ENCODE results near the gene DAAM1.

Gene DAAM1

DNA sequence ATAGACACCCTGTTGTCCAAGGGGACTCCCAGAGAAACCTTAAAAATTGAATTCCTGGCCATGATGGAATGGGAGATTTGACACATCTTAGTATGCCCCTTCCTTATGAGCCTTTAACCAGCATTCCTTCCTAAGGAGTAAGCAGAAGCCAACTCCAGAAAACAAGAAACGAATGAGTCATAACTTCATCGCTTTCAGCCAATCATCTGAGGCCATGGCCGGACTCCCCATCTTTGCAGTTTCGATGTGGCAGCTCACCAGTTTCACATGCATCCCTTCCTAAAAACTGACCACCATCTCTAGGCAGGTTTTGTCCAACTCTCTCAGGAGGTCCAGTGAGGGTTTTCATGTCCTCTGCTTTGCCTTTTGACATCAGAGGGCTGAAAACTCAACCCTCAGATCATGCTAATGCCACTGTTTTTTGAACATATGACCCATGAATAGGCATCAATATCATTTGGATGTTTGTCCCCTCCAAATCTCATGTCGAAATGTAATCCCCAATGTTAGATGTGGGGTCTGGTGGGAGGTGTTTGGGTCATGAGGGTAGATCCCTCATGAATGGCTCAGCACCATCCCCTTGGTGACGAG lies 19.9 kb downstream of the DAAM1 start:
- Histone ChIP-seq H3K9ac (ENCODE audit: low read length) (no peak overlapping the region), H3K27me3 (ENCODE audit: control insufficient read depth, insufficient read depth, low read length) (no peaks in the 10 kb centered on the region), H3K9me3 (ENCODE audit: control insufficient read depth, low read length) (no peaks in the 10 kb centered on the region), H3K36me3 (ENCODE audit: control insufficient read depth, insufficient read depth, low read length) (no peaks in the 10 kb centered on the region), H3K4me3 (ENCODE audit: low read length) (no peak overlapping the region), H3K4me1 (ENCODE audit: control insufficient read depth, insufficient read depth, low read length) (peaks cover under 1% of the 10 kb centered on the region)

GRCh38 chr14:59208954-59209353 lies 20.5 kb downstream of the DAAM1 start:
- no peaks in the 10 kb centered on the region for H3K9me3 ChIP-seq (ENCODE audit: control insufficient read depth, low read length)
- H3K4me1 ChIP-seq (ENCODE audit: control insufficient read depth, insufficient read depth, low read length), result peaks cover 7% of the 10 kb centered on the region
- no peaks in the 10 kb centered on the region for H3K36me3 ChIP-seq (ENCODE audit: control insufficient read depth, insufficient read depth, low read length)

DNA sequence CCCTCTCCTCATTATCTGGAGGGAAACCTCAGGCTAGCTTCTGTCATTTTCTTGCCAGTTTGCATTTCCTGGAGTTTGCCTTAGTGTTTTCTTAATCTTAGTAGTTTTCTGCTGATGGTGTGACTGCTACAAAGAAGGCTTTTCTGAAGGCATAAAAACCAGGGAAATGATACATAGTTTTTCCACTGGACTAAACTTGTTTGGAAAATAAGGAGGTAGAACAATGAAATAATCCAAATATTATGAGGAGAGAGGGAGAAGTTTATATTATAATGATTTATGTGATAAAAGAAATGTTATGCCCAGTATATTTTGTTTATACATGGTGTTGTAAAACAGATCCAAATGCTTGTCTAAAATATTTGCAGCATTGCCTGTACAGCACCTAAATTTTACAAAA lies 22.2 kb downstream of the DAAM1 start:
- Histone ChIP-seq H3K9me3 (ENCODE audit: control insufficient read depth, low read length) (no peaks in the 10 kb centered on the region), H3K36me3 (ENCODE audit: control insufficient read depth, insufficient read depth, low read length) (no peaks in the 10 kb centered on the region), H3K27me3 (ENCODE audit: control insufficient read depth, insufficient read depth, low read length) (no peaks in the 10 kb centered on the region), H3K9ac (ENCODE audit: low read length) (no peak overlapping the region), H3K4me1 (ENCODE audit: control insufficient read depth, insufficient read depth, low read length) (peaks cover 22% of the 10 kb centered on the region), H3K4me3 (ENCODE audit: low read length) (no peak overlapping the region)

More at GRCh38 chr14:59208954-59209353, 20.5 kb downstream of the DAAM1 start:
- no peaks in the 10 kb centered on the region for H3K27me3 ChIP-seq (ENCODE audit: control insufficient read depth, insufficient read depth, low read length)
- no peak overlapping the region for H3K9ac ChIP-seq (ENCODE audit: low read length)
- no peak overlapping the region for H3K4me3 ChIP-seq (ENCODE audit: low read length)

DNA sequence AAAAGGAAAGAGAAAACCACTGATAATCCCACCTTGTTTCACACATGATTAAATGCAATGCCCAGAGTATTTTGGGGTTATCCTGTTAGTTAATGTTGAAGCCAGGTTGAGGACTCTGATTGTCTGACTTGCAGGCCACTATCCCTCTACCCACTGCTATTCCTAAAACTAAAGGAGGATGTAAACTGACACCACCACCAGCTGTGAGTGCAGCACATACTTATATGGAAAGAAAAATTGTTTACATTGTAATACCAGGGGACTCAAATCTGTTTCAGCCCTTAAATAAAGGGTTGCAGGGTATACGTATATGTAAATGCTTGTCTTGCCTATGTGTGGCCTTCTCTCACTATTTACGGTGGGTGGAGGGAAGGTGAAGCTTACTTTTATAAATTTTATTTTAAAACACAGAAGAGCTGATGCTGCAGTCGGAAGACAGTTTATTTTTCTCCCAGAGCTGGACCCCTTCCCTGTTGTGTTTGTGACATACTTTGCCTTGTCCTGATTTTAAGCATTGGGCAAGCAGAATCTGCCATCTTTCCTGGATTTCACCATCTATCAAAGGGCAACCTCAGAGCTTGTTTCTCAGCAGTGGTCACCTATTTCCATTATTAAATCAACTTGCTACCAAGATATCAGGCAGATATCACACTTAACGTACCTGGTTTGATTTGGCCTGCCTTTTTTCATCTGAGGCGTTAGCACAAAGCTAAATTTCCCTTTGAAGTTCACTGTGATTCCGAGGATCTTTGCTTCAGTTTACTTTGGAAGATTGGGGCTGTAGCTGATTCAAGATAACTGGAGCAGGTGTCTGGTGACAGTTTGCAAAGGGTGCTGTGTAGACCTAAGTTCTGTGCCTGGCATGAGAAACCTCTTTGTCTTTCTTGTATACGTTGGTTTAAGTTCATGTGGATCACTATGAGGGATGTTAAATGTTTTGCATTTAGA lies 25.2 kb downstream of the DAAM1 start:
- no peak overlapping the region for H3K4me3 ChIP-seq (ENCODE audit: low read length)
- H3K36me3 ChIP-seq (ENCODE audit: control insufficient read depth, insufficient read depth, low read length), result no peaks in the 10 kb centered on the region
- H3K9ac ChIP-seq (ENCODE audit: low read length), result no peak overlapping the region
- H3K9me3 ChIP-seq (ENCODE audit: control insufficient read depth, low read length), result no peaks in the 10 kb centered on the region
- peaks cover 30% of the 10 kb centered on the region for H3K4me1 ChIP-seq (ENCODE audit: control insufficient read depth, insufficient read depth, low read length)
- H3K27me3 ChIP-seq (ENCODE audit: control insufficient read depth, insufficient read depth, low read length), result no peaks in the 10 kb centered on the region

- Histone ChIP-seq H3K27me3 (ENCODE audit: control insufficient read depth, insufficient read depth, low read length) (no peaks in the 10 kb centered on the region), H3K36me3 (ENCODE audit: control insufficient read depth, insufficient read depth, low read length) (no peaks in the 10 kb centered on the region), H3K4me3 (ENCODE audit: low read length) (no peak overlapping the region), H3K9ac (ENCODE audit: low read length) (no peak overlapping the region), H3K4me1 (ENCODE audit: control insufficient read depth, insufficient read depth, low read length) (peaks cover 30% of the 10 kb centered on the region), H3K9me3 (ENCODE audit: control insufficient read depth, low read length) (no peaks in the 10 kb centered on the region)
Observed at GRCh38 chr14:59214702-59215302, 26.3 kb downstream of the DAAM1 start.

GRCh38 chr14:59215322-59215721 lies 26.9 kb downstream of the DAAM1 start:
- no peaks in the 10 kb centered on the region for H3K9me3 ChIP-seq (ENCODE audit: control insufficient read depth, low read length)
- H3K36me3 ChIP-seq (ENCODE audit: control insufficient read depth, insufficient read depth, low read length), result no peaks in the 10 kb centered on the region
- no peak overlapping the region for H3K9ac ChIP-seq (ENCODE audit: low read length)
- no peaks in the 10 kb centered on the region for H3K27me3 ChIP-seq (ENCODE audit: control insufficient read depth, insufficient read depth, low read length)
- no peak overlapping the region for H3K4me3 ChIP-seq (ENCODE audit: low read length)
- peaks cover 30% of the 10 kb centered on the region for H3K4me1 ChIP-seq (ENCODE audit: control insufficient read depth, insufficient read depth, low read length)

DNA sequence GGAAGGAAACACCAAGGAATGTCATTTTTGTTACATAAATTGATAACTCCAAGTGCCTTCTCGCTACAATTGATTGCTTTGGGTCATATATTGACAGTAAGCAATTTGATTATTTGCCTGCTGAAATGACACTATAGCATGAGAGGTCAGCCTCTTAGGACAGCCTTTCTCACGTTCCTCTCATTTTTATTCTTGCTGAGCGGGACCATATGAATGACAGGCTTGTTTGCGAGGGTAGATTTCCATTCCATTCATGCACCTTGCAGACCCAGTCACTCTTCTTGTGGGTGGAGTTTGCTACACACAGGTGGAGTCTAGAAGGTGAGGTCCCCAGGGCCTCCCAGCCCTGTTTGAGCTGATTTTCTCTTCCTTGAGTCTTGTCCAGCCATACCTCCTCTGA lies 27.3 kb downstream of the DAAM1 start:
- H3K4me3 ChIP-seq (ENCODE audit: low read length), result no peak overlapping the region
- no peaks in the 10 kb centered on the region for H3K9me3 ChIP-seq (ENCODE audit: control insufficient read depth, low read length)
- no peaks in the 10 kb centered on the region for H3K27me3 ChIP-seq (ENCODE audit: control insufficient read depth, insufficient read depth, low read length)
- H3K9ac ChIP-seq (ENCODE audit: low read length), result no peak overlapping the region
- peaks cover 30% of the 10 kb centered on the region for H3K4me1 ChIP-seq (ENCODE audit: control insufficient read depth, insufficient read depth, low read length)
- H3K36me3 ChIP-seq (ENCODE audit: control insufficient read depth, insufficient read depth, low read length), result no peaks in the 10 kb centered on the region

GRCh38 chr14:59217011-59217410 lies 28.5 kb downstream of the DAAM1 start:
- Histone ChIP-seq H3K4me3 (ENCODE audit: low read length) (no peak overlapping the region), H3K9ac (ENCODE audit: low read length) (no peak overlapping the region), H3K27me3 (ENCODE audit: control insufficient read depth, insufficient read depth, low read length) (no peaks in the 10 kb centered on the region), H3K36me3 (ENCODE audit: control insufficient read depth, insufficient read depth, low read length) (no peaks in the 10 kb centered on the region), H3K9me3 (ENCODE audit: control insufficient read depth, low read length) (no peaks in the 10 kb centered on the region), H3K4me1 (ENCODE audit: control insufficient read depth, insufficient read depth, low read length) (peaks cover 37% of the 10 kb centered on the region)

- no peak overlapping the region for H3K4me3 ChIP-seq (ENCODE audit: low read length)
- H3K9ac ChIP-seq (ENCODE audit: low read length), result no peak overlapping the region
- no peaks in the 10 kb centered on the region for H3K9me3 ChIP-seq (ENCODE audit: control insufficient read depth, low read length)
- no peaks in the 10 kb centered on the region for H3K36me3 ChIP-seq (ENCODE audit: control insufficient read depth, insufficient read depth, low read length)
- no peaks in the 10 kb centered on the region for H3K27me3 ChIP-seq (ENCODE audit: control insufficient read depth, insufficient read depth, low read length)
- peaks cover 7% of the 10 kb centered on the region for H3K4me1 ChIP-seq (ENCODE audit: control insufficient read depth, insufficient read depth, low read length)
Observed at GRCh38 chr14:59221568-59221967, 33.1 kb downstream of the DAAM1 start.

GRCh38 chr14:59224341-59224740 lies 35.9 kb downstream of the DAAM1 start:
- peaks cover 7% of the 10 kb centered on the region for H3K4me1 ChIP-seq (ENCODE audit: control insufficient read depth, insufficient read depth, low read length)
- no peak overlapping the region for H3K4me3 ChIP-seq (ENCODE audit: low read length)
- no peaks in the 10 kb centered on the region for H3K9me3 ChIP-seq (ENCODE audit: control insufficient read depth, low read length)
- no peaks in the 10 kb centered on the region for H3K27me3 ChIP-seq (ENCODE audit: control insufficient read depth, insufficient read depth, low read length)
- no peak overlapping the region for H3K9ac ChIP-seq (ENCODE audit: low read length)
- no peaks in the 10 kb centered on the region for H3K36me3 ChIP-seq (ENCODE audit: control insufficient read depth, insufficient read depth, low read length)

GRCh38 chr14:59225281-59225680 lies 36.8 kb downstream of the DAAM1 start:
- H3K27me3 ChIP-seq (ENCODE audit: control insufficient read depth, insufficient read depth, low read length), result no peaks in the 10 kb centered on the region
- H3K9me3 ChIP-seq (ENCODE audit: control insufficient read depth, low read length), result no peaks in the 10 kb centered on the region
- no peak overlapping the region for H3K4me3 ChIP-seq (ENCODE audit: low read length)
- H3K36me3 ChIP-seq (ENCODE audit: control insufficient read depth, insufficient read depth, low read length), result no peaks in the 10 kb centered on the region
- no peak overlapping the region for H3K9ac ChIP-seq (ENCODE audit: low read length)
- peaks cover 7% of the 10 kb centered on the region for H3K4me1 ChIP-seq (ENCODE audit: control insufficient read depth, insufficient read depth, low read length)

DNA sequence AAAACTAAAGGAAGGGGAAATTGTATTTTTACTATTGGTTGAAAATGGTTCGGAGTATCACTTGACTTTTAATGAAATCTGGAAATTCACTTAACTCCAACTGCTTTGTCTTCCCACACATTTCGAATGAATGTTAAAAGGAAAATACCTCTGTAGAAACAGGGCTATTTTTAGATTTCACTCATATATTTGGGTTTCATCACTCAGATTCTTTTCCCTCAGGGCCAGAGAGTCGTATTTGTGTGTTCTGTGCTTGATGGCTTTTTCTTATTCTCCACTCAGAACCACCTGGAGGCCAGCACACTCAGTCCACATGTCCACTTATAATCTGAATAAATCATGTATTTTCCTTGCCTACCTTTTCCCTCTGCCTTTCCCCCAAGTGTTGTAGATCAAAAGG lies 40.0 kb downstream of the DAAM1 start:
- H3K27me3 ChIP-seq (ENCODE audit: control insufficient read depth, insufficient read depth, low read length), result no peaks in the 10 kb centered on the region
- H3K9ac ChIP-seq (ENCODE audit: low read length), result no peak overlapping the region
- H3K36me3 ChIP-seq (ENCODE audit: control insufficient read depth, insufficient read depth, low read length), result no peaks in the 10 kb centered on the region

More for the DNA sequence above, 40.0 kb downstream of the DAAM1 start:
- Histone ChIP-seq H3K4me3 (ENCODE audit: low read length) (no peak overlapping the region), H3K9me3 (ENCODE audit: control insufficient read depth, low read length) (no peaks in the 10 kb centered on the region), H3K4me1 (ENCODE audit: control insufficient read depth, insufficient read depth, low read length) (no peaks in the 10 kb centered on the region)
